ENCODE measurements around the gene ST8SIA2. TPM values are rescaled to one million over a fixed set of nuclear protein-coding genes. Genes with fewer than 3 reads are reported as not detected.

ST8SIA2 gene, protein sequence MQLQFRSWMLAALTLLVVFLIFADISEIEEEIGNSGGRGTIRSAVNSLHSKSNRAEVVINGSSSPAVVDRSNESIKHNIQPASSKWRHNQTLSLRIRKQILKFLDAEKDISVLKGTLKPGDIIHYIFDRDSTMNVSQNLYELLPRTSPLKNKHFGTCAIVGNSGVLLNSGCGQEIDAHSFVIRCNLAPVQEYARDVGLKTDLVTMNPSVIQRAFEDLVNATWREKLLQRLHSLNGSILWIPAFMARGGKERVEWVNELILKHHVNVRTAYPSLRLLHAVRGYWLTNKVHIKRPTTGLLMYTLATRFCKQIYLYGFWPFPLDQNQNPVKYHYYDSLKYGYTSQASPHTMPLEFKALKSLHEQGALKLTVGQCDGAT
- not detected in 2 replicates for total RNA-seq

DNA sequence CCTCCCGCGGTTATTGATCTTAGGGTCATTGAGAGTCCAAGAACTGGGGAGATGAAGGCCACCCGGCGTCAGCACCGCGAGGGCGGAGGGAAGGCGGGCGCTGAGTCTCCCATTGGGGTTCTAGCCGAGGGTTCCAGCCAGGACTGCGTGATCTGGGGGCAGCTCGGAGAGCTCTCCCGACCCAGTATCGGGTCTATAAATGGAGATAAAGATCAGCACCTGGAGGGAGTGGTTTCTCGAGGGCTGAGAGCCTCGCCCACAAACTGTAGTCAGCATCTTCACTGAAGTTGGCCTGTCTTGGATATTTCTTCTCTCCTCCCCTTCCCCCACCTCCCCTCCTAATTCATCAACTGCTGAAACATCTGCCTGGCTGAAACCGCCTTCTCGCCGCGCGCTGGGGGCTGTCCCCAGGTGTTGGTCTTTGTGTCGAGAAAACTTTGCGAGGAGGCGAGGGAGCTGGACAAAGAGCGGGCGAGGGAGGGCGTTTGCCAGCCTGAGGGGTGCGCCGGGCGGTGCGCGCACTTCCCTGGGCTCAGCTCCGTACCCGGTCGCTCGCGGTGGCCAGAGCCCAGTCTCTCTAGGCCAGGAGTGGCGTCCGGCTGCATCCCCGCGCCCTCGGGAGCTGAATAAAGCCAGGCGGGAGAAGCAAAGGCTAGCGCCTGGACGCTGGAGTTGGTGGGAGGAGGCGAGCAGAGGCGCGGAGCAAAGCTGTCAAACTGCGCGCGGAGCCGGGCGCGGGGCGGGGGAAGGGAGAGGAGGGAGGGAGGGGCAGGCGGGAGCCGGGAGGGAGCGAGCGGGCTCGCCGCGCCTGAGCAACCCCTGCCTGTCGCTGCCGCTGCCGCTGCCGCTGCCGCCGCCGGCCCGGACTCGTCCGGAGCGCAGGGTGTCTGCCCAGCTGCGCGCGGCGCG lies at the start of gene ST8SIA2:
Gene ST8SIA2 (plus strand): TSS at position 811 of the 909 bp plus-strand sequence. CDS start 184 bp downstream, outside the sequence.
- H3K27me3 ChIP-seq (ENCODE audit: control insufficient read depth, insufficient read depth, low read length): peaks cover 12% of the 10 kb centered on the region
- TF ChIP-seq, protein P1, sequence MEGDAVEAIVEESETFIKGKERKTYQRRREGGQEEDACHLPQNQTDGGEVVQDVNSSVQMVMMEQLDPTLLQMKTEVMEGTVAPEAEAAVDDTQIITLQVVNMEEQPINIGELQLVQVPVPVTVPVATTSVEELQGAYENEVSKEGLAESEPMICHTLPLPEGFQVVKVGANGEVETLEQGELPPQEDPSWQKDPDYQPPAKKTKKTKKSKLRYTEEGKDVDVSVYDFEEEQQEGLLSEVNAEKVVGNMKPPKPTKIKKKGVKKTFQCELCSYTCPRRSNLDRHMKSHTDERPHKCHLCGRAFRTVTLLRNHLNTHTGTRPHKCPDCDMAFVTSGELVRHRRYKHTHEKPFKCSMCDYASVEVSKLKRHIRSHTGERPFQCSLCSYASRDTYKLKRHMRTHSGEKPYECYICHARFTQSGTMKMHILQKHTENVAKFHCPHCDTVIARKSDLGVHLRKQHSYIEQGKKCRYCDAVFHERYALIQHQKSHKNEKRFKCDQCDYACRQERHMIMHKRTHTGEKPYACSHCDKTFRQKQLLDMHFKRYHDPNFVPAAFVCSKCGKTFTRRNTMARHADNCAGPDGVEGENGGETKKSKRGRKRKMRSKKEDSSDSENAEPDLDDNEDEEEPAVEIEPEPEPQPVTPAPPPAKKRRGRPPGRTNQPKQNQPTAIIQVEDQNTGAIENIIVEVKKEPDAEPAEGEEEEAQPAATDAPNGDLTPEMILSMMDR (IDR thresholded peaks at IDR 0.05; ENCODE audit: insufficient read depth, low read length, severe bottlenecking): no peak
- DNase-seq (ENCODE audit: low read depth) (no peak), FAIRE-seq (no peak)
- no peaks in the 10 kb centered on the region for H3K36me3 ChIP-seq (ENCODE audit: control insufficient read depth, insufficient read depth, low read length)
- H3K4me3 ChIP-seq (ENCODE audit: low read depth, low read length): no peak within 1 kb of the TSS

DNA sequence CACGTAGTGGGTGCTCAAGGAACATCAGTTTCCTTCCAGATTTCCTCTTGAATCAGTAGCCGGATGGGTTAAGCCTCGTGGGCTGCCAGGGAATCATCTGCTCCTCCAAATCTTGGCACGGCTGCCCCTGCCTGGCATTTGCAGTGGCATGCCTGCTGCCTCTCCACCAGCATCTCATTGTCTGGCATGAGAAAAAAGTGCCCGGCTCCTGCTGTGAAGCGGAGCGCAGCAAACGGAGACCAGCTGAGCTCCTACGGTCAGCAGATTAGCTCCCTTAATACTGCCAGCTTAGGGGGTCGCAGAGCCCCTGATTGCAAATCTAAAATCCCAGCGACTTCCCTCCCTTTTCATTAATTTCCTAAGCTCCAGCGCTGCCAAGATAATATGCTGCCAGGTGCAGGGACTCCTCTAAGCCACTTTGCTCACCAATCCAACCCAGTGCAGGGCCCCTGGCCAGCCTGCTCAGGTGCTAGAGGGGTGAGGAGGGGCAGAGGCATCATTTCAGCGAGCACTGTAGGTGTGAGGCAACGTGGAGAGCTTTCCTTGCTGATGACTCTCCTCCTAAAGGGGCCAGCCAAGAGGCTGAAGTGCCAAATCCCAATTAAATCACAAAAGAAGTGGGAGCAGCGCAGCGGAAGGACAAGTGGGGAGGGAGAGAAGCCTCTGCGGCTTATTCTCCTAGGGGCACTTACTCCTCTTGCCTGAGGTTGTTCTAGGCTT lies 49.6 kb upstream of the ST8SIA2 start:
- DNase-seq (ENCODE audit: low read depth) (no peak), FAIRE-seq (no peak)
- Histone ChIP-seq H3K4me3 (ENCODE audit: low read depth, low read length) (no peak overlapping the region), H3K36me3 (ENCODE audit: control insufficient read depth, insufficient read depth, low read length) (no peaks in the 10 kb centered on the region), H3K27me3 (ENCODE audit: control insufficient read depth, insufficient read depth, low read length) (no peaks in the 10 kb centered on the region)
- TF ChIP-seq, protein P1 (IDR thresholded peaks at IDR 0.05; ENCODE audit: insufficient read depth, low read length, severe bottlenecking): no peak

DNA sequence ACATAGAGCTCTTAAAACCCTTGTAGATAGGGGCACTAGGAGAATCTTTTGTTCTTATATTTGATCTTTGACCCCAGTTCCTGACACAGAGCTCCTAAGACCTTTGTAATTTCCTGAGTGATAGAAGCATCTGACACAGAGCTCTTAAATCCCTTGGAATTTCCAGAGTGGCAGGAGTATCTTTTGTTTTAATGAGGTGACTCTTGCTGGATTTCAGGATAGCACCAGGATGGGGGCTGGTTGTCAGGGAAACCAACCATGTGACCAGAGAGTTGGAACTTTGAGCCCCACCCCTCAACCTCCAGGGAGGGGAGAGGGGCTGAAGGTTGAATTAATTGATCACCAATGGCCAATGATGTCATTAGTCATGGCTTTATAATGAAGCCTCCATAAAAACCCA lies 47.6 kb upstream of the ST8SIA2 start:
- Histone ChIP-seq H3K36me3 (ENCODE audit: control insufficient read depth, insufficient read depth, low read length) (no peaks in the 10 kb centered on the region), H3K27me3 (ENCODE audit: control insufficient read depth, insufficient read depth, low read length) (no peaks in the 10 kb centered on the region), H3K4me3 (ENCODE audit: low read depth, low read length) (no peak overlapping the region)
- no peak for DNase-seq (ENCODE audit: low read depth)
- TF ChIP-seq, protein P1 (IDR thresholded peaks at IDR 0.05; ENCODE audit: insufficient read depth, low read length, severe bottlenecking): no peak
- no peak for FAIRE-seq

DNA sequence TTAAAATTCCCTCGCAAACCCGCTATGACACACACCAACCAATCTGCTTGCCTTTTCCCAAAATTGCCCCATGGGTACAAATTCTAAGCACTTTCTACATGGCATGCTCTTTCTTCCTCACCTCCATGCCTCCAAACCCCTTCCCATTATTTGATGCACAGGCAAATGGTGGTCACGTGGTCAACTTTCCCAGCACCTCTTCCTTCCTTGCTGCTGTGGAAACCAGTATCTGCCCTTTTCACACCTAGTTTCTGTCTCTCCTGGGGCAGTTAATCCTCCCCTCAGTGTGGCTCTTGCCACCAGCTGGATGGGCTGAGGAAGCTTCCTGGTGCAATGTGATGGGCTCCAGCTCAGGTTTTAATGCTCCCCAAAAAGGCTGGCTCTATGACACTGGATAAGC lies 38.4 kb upstream of the ST8SIA2 start:
- DNase-seq (ENCODE audit: low read depth) (no peak), FAIRE-seq (no peak)
- no peaks in the 10 kb centered on the region for H3K27me3 ChIP-seq (ENCODE audit: control insufficient read depth, insufficient read depth, low read length)
- TF ChIP-seq, protein P1 (IDR thresholded peaks at IDR 0.05; ENCODE audit: insufficient read depth, low read length, severe bottlenecking): no peak
- no peak overlapping the region for H3K4me3 ChIP-seq (ENCODE audit: low read depth, low read length)
- H3K36me3 ChIP-seq (ENCODE audit: control insufficient read depth, insufficient read depth, low read length): no peaks in the 10 kb centered on the region

DNA sequence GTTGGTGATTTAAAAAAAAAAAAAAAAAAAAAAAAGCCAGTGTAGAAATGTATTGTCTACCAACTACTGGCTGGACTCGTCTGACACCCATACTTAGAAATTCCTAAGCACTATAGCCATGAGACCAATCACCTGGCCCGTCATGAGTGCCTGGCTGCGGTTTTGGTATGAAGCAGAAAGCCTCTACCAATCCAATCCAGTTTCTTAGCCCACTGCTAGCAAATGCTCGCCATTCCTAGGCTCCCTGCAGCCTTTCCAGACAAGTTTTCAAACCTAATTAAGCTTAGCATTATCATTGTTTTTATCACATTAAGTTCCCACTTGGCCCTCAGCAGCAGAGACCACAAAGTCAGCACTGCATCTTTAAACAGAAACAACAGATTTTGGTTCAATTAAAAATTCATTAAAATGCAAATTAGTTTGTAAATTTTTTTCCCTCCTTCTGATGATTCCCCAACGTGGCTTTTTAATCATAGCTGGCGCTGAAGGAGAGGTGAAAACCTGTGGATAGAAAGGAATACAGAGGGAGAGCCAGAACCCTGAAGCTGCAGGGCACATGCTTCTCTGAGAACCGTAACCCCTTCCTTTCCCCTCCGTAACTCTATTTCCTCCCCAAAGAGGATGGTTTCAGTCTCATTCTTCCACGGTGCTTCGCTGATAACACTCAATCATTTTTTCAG lies 32.2 kb upstream of the ST8SIA2 start:
- FAIRE-seq: no peak
- no peak for DNase-seq (ENCODE audit: low read depth)
- Histone ChIP-seq H3K27me3 (ENCODE audit: control insufficient read depth, insufficient read depth, low read length) (no peaks in the 10 kb centered on the region), H3K36me3 (ENCODE audit: control insufficient read depth, insufficient read depth, low read length) (no peaks in the 10 kb centered on the region), H3K4me3 (ENCODE audit: low read depth, low read length) (no peak overlapping the region)
- TF ChIP-seq, protein P1 (IDR thresholded peaks at IDR 0.05; ENCODE audit: insufficient read depth, low read length, severe bottlenecking): no peak

Data from bronchial epithelial cell (primary cell).